K562 (cell line): ENCODE measurements around the gene SLC66A3. TPM values are rescaled to one million over a fixed set of nuclear protein-coding genes. Genes with fewer than 3 reads are reported as not detected.

Experiments
- CHD7 ChIP-seq: fragments of 200-600 bp; sonication (generic); IDR thresholded peaks from one replicate; pipeline ENCODE4 v1.6.1; 2012; ENCODE audit warnings: mild to moderate bottlenecking, low read depth, low read length, inconsistent platforms
- GATA2 ChIP-seq: sonication (generic); formaldehyde crosslinking; IDR thresholded peaks from 2 replicates; pipeline ENCODE4 v1.4.0; 2020; ENCODE audit warnings: mild to moderate bottlenecking, missing genetic modification reagents
- GTF2E2 ChIP-seq: fragments of 200-800 bp; sonication (Bioruptor generic); IDR thresholded peaks from 2 replicates; pipeline ENCODE4 v1.6.1; 2016; ENCODE audit warnings: missing genetic modification characterization, missing compliant biosample characterization
- HIVEP1 ChIP-seq: fragments of 250-450 bp; sonication (Bioruptor Pico); IDR thresholded peaks from 2 replicates; pipeline ENCODE4 v1.4.0; 2020; ENCODE audit warnings: mild to moderate bottlenecking
- HMGN3 ChIP-seq: IDR thresholded peaks from 2 replicates; pipeline ENCODE4 v1.6.1; 2011; ENCODE audit warnings: borderline replicate concordance, low read depth, mild to moderate bottlenecking, mixed read lengths, low read length; ENCODE audit not compliant: insufficient read length; ENCODE audit errors: extremely low read depth
- HNRNPK ChIP-seq: fragments of 200-400 bp; formaldehyde crosslinking; IDR thresholded peaks from one replicate; pipeline ENCODE4 v1.6.1; 2018; ENCODE audit warnings: mild to moderate bottlenecking, low read depth, low read length; ENCODE audit not compliant: poor library complexity, severe bottlenecking
- HNRNPL ChIP-seq: fragments of 200-400 bp; formaldehyde crosslinking; IDR thresholded peaks from 2 replicates; pipeline ENCODE4 v1.6.1; 2017; ENCODE audit warnings: low read depth, mild to moderate bottlenecking, low read length
- KAT2B ChIP-seq: IDR thresholded peaks from one replicate; pipeline ENCODE4 v1.6.1; 2012; ENCODE audit warnings: low read depth, mild to moderate bottlenecking, control low read depth, inconsistent platforms, low read length, moderate library complexity
- NFE2L1 ChIP-seq: fragments of 450-650 bp; IDR thresholded peaks from 2 replicates; pipeline ENCODE4 v1.6.1; 2016; ENCODE audit warnings: missing genetic modification characterization, low read depth, mild to moderate bottlenecking, missing compliant biosample characterization, moderate library complexity, borderline replicate concordance
- RB1 ChIP-seq: fragments of 450-650 bp; IDR thresholded peaks from 2 replicates; pipeline ENCODE4 v1.6.1; 2017; ENCODE audit warnings: low read depth, mild to moderate bottlenecking
- SP2 ChIP-seq: IDR thresholded peaks from 2 replicates; pipeline ENCODE4 v1.6.1; 2011; ENCODE audit warnings: mild to moderate bottlenecking, low read depth, low read length, moderate library complexity; ENCODE audit not compliant: poor library complexity, severe bottlenecking; ENCODE audit errors: extremely low read depth
- SUPT5H ChIP-seq: fragments of 450-650 bp; IDR thresholded peaks from 2 replicates; pipeline ENCODE4 v1.6.1; 2016
- ZNF41 ChIP-seq: fragments of 250-450 bp; sonication (Bioruptor Pico); conservative IDR thresholded peaks from 2 replicates; pipeline ENCODE4 v1.4.0; 2020; ENCODE audit warnings: mild to moderate bottlenecking
- polyA plus RNA-seq, 8 experiments: library from polyadenylated mRNA; depleted of rRNA in 4 of 8; stranded (reverse) in 5 of 8; unstranded in 3 of 8; fragments of >200 nt; fragmentation: Nextera tagmentation in 2 of 8; fragmentation: Illumina TruSeq in 1 of 8; extraction: Ambion mirVana in 2 of 8; extraction: Trizol in 1 of 8; gene quantifications; 2 replicates each; pipeline versions ENCODE4 v1.2.1 to v1.2.3, GENCODE V29; 2011 to 2014; ENCODE audit warnings: inconsistent platforms in 1 of 8, missing spikeins in 1 of 8
- total RNA-seq, 7 experiments: library from RNA; depleted of rRNA in 6 of 7; stranded (reverse); fragments of >200 nt in 6 of 7; fragmentation: Illumina TruSeq in 2 of 7; extraction: Trizol in 2 of 7; gene quantifications; 2 replicates each; pipeline versions ENCODE4 v1.2.1 to v1.2.3, GENCODE V29; 2011 to 2021; ENCODE audit warnings: low replicate concordance in 1 of 7
- TF ChIP-seq, protein P1 (sequence below): fragments of 450-650 bp; conservative IDR thresholded peaks from 2 replicates; pipeline ENCODE4 v1.6.1; 2016; ENCODE audit warnings: missing genetic modification characterization, low read depth, mild to moderate bottlenecking, missing compliant biosample characterization, moderate library complexity

SLC66A3 gene
- total and polyA plus RNA-seq, 9 of the 15 experiments (the other 6 are each of a cell fraction or from before 2014, with no cell fraction given): 2.8 to 30.0 (median 9.1) TPM

DNA sequence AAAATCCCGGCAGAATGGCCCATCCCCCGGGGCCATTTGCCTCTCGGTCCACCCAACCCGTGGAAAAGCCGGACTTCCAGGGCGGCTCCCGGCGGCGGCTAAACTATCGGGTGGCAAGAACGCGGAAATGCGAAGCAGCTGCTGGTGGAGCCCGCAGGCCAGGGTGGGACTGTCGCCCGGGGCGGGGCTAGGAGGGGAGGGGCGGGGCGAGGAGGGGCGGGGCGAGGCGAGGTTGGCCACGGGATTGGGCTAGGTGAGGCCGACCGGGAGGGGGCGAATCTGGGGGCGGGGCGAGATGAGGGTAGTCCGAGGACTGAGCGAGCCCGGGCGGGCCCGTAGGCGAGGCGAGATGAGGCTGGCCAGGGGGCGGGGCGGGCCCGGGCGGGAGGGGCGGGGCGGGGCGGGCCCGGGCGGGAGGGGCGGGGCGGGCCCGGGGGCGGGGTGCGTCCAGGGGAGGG, 315 bp upstream of the SLC66A3 start (continued):
- TF ChIP-seq CHD7: no peak
- TF ChIP-seq, protein P1, sequence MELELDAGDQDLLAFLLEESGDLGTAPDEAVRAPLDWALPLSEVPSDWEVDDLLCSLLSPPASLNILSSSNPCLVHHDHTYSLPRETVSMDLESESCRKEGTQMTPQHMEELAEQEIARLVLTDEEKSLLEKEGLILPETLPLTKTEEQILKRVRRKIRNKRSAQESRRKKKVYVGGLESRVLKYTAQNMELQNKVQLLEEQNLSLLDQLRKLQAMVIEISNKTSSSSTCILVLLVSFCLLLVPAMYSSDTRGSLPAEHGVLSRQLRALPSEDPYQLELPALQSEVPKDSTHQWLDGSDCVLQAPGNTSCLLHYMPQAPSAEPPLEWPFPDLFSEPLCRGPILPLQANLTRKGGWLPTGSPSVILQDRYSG (tag): no peak
- TF ChIP-seq HNRNPK: no peak
- TF ChIP-seq HIVEP1 (CRISPR knock-in tag): no peak
- TF ChIP-seq NFE2L1 (tag): no peak
- TF ChIP-seq SP2: no peak
- TF ChIP-seq RB1: peak; percentile 32; the same call in 1 of the 2 replicates
- peak; percentile 29; the same call in 1 of the 2 replicates for TF ChIP-seq SUPT5H
- TF ChIP-seq ZNF41: no peak
- no peak for TF ChIP-seq HNRNPL
- no peak for TF ChIP-seq KAT2B
- 0 out of 2 replicates have a peak, but pooled peaks have one; percentile 65 for TF ChIP-seq GTF2E2 (tag)
- no peak for TF ChIP-seq GATA2 (CRISPR knock-in tag)
- TF ChIP-seq HMGN3: peak; percentile 14
- TF ChIP-seq, all 486 proteins: peak for 25
